ENCODE results near the gene GNAQ. TPM values are rescaled to one million over a fixed set of nuclear protein-coding genes. Genes with fewer than 3 reads are reported as not detected.

GNAQ gene
- total and polyA plus RNA-seq, 2 of the 13 experiments (the other 11 are each of a cell fraction or from before 2014, with no cell fraction given): 16.5 to 17.7 TPM

DNA sequence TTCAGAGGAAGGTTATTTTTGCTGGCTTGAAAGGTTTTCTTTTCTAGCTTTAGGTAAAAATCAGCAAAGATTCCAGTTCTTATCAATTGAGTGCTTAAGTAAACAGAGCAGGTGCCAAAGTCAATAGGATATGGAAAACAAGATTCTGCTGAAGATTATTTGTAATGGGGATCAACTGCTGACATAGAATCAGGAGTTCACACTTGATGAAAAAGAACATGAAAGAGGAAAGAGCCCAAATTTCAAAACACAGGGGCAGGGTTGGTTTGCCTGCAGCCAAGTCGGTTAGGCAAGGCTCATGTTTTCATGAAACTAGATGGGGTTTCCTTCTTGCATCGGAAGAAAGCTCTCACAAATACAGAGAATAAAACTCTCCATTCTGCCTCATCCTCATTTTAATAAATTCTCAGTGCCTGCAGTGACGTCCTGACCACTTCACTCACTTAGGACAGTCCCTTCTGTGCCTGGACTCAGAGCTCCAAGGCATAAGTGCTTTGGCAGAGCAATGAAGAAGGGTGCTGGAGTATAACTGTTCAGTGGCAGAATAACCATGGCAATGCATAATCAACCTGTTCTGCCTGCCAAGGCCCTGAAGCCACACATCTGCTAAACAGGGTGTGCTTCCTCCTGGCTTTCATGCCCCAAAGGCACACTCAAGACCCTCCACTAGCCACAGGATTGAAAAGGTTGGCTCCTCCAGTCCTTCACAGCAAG is 179.6 kb downstream of the GNAQ start (continued):
- TF ChIP-seq DR1 (CRISPR knock-in tag; IDR thresholded peaks at IDR 0.05) (no peak), NCOA1 (CRISPR knock-in tag; IDR thresholded peaks at IDR 0.05) (no peak), EED (CRISPR knock-in tag; IDR thresholded peaks at IDR 0.05) (no peak), ZBTB44 (CRISPR knock-in tag; IDR thresholded peaks at IDR 0.05) (no peak), ZBTB1 (CRISPR knock-in tag; IDR thresholded peaks at IDR 0.05; ENCODE audit: borderline replicate concordance) (no peak), ZNF713 (CRISPR knock-in tag; IDR thresholded peaks at IDR 0.05) (no peak), SIN3B (IDR thresholded peaks at IDR 0.05; ENCODE audit: low read length) (no peak), CEBPZ (IDR thresholded peaks at IDR 0.05; ENCODE audit: low read length) (no peak), HNRNPK (IDR thresholded peaks at IDR 0.05; ENCODE audit: low read depth, low read length, poor library complexity, severe bottlenecking) (no peak), POLR2AphosphoS2 (IDR thresholded peaks at IDR 0.05; ENCODE audit: low read depth, low read length) (no peak), NFRKB (IDR thresholded peaks at IDR 0.05) (no peak)
- TF ChIP-seq, protein P1, sequence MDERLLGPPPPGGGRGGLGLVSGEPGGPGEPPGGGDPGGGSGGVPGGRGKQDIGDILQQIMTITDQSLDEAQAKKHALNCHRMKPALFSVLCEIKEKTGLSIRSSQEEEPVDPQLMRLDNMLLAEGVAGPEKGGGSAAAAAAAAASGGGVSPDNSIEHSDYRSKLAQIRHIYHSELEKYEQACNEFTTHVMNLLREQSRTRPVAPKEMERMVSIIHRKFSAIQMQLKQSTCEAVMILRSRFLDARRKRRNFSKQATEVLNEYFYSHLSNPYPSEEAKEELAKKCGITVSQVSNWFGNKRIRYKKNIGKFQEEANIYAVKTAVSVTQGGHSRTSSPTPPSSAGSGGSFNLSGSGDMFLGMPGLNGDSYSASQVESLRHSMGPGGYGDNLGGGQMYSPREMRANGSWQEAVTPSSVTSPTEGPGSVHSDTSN (CRISPR knock-in tag; IDR thresholded peaks at IDR 0.05): no peak
- TF ChIP-seq, protein P2, sequence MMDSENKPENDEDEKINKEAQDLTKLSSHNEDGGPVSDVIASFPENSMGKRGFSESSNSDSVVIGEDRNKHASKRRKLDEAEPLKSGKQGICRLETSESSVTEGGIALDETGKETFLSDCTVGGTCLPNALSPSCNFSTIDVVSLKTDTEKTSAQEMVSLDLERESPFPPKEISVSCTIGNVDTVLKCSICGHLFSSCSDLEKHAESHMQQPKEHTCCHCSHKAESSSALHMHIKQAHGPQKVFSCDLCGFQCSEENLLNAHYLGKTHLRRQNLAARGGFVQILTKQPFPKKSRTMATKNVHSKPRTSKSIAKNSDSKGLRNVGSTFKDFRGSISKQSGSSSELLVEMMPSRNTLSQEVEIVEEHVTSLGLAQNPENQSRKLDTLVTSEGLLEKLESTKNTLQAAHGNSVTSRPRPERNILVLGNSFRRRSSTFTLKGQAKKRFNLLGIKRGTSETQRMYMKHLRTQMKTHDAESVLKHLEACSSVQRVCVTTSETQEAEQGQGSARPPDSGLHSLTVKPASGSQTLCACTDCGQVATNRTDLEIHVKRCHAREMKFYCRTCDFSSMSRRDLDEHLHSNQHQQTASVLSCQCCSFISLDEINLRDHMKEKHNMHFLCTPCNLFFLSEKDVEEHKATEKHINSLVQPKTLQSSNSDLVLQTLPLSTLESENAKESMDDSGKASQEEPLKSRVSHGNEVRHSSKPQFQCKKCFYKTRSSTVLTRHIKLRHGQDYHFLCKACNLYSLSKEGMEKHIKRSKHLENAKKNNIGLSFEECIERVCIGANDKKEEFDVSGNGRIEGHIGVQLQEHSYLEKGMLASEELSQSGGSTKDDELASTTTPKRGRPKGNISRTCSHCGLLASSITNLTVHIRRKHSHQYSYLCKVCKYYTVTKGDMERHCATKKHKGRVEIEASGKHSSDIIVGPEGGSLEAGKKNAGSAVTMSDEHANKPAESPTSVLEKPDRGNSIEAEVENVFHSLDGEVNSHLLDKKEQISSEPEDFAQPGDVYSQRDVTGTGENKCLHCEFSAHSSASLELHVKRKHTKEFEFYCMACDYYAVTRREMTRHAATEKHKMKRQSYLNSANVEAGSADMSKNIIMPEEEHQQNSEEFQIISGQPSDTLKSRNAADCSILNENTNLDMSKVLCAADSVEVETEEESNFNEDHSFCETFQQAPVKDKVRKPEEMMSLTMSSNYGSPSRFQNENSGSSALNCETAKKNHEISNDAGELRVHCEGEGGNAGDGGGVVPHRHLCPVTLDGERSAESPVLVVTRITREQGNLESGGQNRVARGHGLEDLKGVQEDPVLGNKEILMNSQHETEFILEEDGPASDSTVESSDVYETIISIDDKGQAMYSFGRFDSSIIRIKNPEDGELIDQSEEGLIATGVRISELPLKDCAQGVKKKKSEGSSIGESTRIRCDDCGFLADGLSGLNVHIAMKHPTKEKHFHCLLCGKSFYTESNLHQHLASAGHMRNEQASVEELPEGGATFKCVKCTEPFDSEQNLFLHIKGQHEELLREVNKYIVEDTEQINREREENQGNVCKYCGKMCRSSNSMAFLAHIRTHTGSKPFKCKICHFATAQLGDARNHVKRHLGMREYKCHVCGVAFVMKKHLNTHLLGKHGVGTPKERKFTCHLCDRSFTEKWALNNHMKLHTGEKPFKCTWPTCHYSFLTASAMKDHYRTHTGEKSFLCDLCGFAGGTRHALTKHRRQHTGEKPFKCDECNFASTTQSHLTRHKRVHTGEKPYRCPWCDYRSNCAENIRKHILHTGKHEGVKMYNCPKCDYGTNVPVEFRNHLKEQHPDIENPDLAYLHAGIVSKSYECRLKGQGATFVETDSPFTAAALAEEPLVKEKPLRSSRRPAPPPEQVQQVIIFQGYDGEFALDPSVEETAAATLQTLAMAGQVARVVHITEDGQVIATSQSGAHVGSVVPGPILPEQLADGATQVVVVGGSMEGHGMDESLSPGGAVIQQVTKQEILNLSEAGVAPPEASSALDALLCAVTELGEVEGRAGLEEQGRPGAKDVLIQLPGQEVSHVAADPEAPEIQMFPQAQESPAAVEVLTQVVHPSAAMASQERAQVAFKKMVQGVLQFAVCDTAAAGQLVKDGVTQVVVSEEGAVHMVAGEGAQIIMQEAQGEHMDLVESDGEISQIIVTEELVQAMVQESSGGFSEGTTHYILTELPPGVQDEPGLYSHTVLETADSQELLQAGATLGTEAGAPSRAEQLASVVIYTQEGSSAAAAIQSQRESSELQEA (CRISPR knock-in tag; IDR thresholded peaks at IDR 0.05; ENCODE audit: not compliant biosample characterization): no peak
- TF ChIP-seq, protein P3, sequence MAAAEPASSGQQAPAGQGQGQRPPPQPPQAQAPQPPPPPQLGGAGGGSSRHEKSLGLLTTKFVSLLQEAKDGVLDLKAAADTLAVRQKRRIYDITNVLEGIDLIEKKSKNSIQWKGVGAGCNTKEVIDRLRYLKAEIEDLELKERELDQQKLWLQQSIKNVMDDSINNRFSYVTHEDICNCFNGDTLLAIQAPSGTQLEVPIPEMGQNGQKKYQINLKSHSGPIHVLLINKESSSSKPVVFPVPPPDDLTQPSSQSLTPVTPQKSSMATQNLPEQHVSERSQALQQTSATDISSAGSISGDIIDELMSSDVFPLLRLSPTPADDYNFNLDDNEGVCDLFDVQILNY (CRISPR knock-in tag; conservative IDR thresholded peaks at IDR 0.05): no peak

Data from HepG2 (cell line).